Stimulated activated CD4-positive, alpha-beta T cell treated with anti-CD3 and anti-CD28 coated beads, Interleukin-4, amount 100 ng/mL, for 1 hour (primary cell): Measurements from ENCODE around the gene CTNNA1.

Experiments
- DNase-seq: peaks from one replicate; pipeline ENCODE4 v3.0.0-alpha.2; 2020

Gene CTNNA1

GRCh38 chr5:138952962-138953361 is 199.7 kb downstream of the CTNNA1 start:
- no peak for DNase-seq

DNA sequence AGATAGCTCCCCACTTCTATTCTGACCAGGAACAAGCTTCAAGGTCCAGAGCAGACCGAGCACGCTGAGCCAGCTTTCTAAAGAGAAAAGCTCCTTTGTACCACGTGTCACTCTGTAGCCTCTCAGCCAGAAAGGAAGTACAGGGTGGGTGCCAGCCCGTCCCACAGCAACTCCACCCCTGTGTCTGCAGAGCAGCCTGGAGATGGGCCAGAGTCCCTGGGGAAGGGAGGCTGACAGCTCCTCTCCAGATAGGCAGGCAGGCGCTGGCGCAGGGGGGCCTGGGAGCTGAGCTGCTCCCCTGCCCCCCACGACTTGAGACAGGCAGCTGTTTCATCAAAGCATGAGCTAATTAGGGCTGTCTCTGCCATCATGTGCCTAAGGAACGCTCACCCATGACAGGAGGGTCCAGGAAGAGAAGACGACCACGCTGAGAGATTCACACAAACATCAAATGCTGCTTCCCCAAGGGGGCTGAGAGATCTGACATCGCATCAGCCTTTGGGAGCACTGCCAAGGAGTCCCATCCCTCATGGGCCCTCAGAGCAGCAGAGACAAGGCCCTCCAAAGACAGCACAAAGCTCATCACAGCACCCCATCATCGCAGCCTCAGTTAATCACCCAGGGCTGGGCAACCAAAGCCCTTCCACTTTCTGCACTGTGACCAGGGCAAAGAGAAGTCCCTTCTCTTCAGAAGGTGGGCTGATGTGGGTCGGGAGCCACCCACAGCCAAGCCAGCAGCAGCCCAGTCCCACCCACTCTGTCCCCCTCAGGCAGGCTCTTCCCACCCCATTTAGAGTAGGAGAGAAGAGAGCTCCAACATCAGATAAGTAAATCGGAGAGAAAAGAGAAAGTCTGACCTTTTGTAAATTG is 200.4 kb downstream of the CTNNA1 start:
- DNase-seq: no peak

DNA sequence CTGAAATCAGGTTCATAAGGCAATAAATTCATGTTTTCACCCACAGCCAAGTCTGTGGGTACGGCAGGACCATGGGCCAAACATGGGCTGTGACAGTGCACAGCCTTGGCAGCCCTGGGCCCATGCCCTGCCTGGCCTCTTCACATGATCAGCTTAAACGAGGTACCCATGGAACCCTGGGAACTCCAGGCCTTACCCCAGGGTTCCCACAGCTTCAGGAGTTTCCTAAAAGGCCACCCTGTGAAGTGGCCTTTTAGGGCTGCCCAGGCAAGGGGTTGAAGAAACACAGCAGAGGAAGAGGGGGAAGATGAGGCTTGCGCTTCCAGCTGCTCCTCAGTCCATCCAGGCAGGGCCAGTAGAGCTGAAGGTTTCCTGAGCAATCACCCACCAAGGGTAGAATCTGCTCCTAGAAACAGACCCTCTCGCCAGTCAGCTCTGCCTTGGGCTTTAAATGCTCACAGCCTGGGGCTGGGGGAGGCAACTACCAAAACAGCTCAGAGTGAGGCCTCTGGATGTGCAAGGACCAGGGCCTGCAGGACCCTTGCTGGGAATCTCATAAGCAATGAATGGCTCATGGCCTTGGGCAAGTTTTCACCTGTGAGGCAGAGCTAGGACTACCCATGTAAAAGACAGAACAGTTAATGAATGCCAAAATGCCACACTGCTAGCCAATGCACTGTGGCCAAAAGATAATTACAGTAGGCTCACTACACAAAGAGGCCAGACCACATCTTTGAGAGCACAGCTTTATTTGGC is 201.2 kb downstream of the CTNNA1 start:
- DNase-seq: no peak

DNA sequence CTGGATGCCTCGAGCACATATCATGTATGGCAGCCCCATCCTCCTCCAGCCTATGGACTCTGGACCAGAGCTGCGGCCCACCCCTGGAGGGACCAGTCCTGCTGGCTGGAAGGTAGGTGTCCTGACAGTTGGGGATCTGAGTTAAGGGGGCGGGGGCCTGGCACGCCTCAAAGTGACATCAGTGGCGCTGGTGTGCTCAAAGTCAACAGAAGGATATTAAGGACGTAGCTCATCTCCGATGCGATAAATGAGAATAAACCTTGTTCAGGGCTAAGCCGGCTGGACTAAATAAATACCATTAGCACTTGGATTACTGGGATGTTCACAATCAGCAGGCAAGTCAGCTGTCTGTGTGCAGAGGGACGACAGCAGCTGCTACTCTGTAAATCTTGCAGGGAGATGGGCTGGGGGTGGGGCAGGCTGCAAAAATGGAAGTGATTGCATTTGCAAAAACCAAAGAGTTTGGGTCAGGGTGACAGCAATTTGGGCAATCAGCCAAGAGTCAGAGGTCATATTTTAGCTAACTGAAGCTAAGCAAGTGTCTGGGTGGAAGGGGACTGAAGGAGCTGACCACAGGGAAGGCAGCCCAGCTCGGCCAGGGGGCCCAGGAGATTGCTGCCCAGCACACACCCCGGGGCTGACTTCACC is 201.9 kb downstream of the CTNNA1 start:
- DNase-seq: no peak

DNA sequence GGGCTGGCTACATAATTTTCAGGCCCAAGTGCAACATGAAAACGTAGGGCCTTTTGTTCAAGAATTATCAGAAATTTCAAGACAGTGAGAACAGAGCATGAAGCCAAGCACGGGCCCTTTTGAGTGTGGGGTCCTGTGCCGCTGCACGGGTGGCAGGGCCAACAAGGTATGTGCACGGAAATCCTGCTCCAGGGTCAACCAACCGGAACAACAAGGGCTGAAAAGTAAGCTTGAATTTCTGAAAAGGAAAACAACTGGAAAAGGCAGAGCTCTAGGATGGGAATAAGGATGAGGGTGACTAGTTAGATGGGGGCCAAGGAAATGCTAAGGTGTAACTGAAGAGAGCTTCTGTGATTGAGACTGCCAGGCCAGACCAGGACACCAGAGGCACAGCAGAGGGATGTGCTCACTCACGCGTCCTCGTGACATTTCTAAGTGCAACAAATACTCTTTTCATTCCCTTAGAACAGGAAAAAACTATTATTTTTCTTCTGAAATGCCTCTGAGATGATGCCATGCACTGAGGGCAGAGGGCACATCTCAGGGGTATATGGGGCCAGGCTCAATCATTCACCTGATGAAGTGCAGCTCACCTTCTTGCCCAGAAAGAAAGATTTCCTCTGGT is 202.6 kb downstream of the CTNNA1 start:
- no peak for DNase-seq

- no peak for DNase-seq
Observed at GRCh38 chr5:138956801-138957200, 203.6 kb downstream of the CTNNA1 start.

GRCh38 chr5:138960145-138960692 is 207.0 kb downstream of the CTNNA1 start:
- DNase-seq: no peak

GRCh38 chr5:138961221-138961620 is 208.0 kb downstream of the CTNNA1 start:
- no peak for DNase-seq

GRCh38 chr5:138961729-138962128 is 208.5 kb downstream of the CTNNA1 start:
- no peak for DNase-seq

- no peak for DNase-seq
Observed at GRCh38 chr5:138962614-138963370, 209.6 kb downstream of the CTNNA1 start.

- DNase-seq: no peak
Observed at GRCh38 chr5:138963763-138964371, 210.6 kb downstream of the CTNNA1 start.

DNA sequence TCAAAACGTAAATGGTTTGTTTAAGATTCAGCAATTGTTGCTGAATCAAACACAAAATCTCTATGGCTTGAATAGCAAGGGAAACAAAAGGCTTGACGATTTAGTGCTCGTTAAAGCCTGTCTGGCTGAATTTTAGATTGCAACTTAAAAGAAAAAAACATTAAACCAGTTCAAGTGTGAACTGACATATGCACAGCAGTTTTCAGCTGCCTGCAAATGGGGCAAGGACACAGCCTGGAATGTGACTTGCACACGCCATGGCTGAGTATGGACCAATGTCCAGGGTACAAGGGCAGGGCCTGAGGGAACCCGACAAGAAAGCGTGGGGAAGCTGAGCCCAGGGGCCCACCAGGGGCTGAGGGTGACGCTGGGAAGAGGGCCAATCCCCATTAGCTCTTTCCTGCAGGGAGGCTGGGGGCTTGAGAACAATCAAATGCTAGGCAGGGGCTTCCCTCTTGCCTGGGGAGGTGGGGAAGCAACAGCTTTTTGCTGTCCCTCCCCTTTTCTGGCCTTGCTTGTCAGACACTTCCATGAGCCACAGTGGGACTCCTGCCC is 211.5 kb downstream of the CTNNA1 start:
- DNase-seq: no peak

- no peak for DNase-seq
Observed at GRCh38 chr5:138965626-138966025, 212.4 kb downstream of the CTNNA1 start.

DNA sequence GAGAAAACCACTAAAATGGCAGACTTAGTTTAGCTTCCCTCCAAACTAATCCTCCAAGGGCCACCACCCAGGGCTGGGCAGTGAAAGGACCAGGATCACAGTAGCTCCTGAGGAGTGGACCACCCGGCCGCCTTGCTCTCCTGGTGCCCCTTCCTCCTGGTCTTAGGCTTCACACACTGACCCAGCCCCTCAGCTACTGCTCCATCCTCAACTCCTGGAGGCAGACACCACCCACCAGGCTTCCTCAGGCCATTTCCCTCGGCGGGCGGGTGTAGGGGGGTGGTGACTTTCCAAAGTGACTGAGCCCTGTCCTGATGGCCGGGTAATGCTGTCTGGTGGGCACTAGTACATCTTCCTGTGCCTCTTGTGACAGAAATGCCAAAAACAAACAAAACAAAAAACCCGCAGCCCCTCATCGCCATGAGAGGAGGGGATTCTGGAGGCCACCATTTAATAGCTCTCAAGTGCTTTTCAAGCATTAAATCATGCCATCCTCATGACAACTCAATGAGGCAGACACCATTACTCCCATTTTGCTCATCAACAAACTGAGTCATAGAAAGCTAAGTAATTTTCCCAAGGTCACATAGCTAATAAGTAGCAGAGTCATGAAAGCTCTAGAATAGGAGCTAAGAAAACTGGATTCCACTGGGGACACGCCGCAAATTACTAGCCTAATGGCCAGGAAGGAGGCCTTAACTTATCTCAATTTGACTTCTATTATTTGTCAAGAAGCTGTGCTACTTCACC is 213.2 kb downstream of the CTNNA1 start:
- DNase-seq: no peak

DNA sequence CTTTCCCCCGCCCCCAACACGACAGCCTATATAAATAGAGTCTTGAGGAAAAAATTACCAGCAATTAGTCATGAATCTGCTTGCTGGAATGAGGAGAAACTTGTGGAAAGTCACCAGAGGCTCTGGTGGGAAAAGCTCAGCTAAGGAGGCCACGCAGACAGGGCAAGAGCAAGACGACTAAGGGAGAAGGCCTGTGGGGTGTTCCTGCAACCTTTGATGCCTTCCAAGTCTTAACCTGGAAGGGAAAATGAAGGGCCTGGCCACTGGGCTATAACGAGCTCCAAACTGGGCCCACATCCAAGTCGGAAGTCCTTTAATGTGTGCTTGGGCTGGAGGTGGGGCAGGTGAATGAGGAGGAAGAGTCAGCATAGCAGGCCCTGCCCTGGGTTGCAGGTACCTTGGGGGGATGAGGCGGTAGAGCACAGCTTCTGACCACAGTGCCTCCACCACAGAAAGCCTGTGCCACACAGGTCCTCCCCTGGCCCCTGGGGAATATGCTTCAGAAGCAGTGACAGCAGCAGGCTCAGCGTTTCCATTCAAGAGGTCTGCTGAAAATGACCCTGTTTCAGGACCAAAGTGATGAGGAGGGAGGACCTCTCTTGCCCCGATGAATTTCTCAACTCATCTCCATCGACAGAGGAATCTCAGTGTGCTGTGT is 214.7 kb downstream of the CTNNA1 start:
- DNase-seq: no peak

GRCh38 chr5:138968601-138969000 is 215.4 kb downstream of the CTNNA1 start:
- no peak for DNase-seq

GRCh38 chr5:138969323-138970002 is 216.2 kb downstream of the CTNNA1 start:
- DNase-seq: no peak

DNA sequence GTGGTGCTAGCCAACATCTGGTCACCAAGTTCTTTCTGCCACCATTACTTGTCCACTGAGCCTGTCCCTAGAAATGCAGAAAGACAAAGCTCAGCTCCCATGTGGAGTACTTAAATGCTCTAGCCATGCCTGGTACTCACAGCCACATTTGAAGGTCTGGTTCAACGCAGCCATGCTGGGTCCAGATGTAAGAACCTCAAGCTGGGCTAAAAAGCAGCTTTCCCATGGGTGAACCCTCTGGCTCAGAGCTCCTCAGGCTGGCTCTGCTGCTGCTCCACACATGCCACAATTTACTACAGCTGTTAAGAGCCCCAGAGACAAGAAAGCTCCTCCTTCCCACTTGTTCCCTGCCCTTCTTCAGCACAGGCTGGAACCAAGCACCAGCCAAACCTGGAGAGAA is 219.0 kb downstream of the CTNNA1 start:
- no peak for DNase-seq

GRCh38 chr5:138972836-138973235 is 219.6 kb downstream of the CTNNA1 start:
- DNase-seq: no peak
